NCI-H2171 treated with DMSO at 0.1 percent for 48 hours (cell line): ENCODE measurements around the gene ZNF837.
"Not testable (repeated sequence)": the region's sequence is repeated elsewhere in the genome, so short reads cannot be mapped to it uniquely, and the experiment has no call there.

ENCODE experiments used
- DNase-seq: peaks from one replicate; lab custom pipeline; 2025; lab: John Stamatoyannopoulos, UW

ZNF837 gene

DNA sequence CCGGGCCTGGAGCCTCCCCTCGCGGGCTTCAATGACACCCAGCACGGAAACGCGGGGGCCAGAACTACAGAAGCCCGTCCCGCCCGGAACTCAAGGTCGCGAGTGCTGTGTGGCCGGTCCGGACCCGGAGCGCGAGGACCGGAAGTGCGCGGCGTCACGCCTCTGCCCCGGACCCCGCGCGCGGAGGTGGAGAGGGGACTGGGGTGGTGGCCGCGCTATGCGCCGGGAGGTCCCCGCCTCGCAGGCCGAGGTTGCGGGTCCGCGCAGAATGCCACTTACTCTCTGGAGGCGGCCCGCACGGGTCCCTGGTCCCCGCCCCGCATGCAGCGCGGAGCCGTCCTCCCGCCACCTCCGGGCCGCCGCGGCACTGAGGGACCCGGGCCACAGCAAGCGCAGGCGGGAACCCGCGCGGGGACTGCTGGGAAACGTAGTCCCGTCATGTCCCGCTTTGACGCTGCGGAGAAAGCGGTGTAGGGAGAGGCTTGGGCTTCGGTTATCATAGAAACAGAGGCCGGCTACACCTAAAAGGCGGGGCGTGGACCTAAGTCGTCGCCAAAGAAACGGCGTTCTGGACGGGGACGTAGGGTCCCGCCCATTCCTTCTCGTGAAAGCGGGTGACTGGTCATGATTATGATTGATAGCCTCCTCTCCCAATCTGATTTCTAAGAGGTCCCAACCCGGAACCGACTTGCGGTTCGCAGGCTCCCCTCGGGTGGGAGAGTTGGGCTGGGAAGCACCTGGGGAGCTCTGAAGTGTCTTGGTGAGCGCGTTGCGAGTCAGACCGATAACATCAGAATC, at the start of gene ZNF837:
Gene ZNF837 (minus strand): TSS at position 369 of the 798 bp plus-strand sequence. CDS start 11,698 bp downstream, outside the sequence.
- peak; percentile 99 for DNase-seq

GRCh38 chr19:58429745-58430144, 48.9 kb upstream of the ZNF837 start:
- DNase-seq: no peak

DNA sequence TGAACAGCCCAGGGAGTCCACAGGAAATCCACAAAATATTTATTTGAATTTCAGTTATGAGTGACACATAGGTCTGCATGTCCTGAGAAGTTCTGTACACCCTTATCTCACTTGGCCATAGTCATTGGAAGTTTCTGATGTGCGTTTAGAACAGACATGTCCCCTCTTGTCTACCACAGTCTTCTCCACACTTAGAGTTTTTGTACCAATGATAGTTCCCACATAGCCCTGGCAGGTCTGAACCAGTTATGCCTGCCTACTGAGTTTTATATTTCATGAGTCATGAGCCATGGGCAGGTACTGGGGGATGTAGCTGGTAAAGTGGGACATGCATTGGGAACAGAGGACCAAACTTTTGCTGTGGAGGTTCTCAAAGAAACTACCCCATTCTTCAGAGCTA, 47.8 kb upstream of the ZNF837 start:
- DNase-seq: no peak

DNA sequence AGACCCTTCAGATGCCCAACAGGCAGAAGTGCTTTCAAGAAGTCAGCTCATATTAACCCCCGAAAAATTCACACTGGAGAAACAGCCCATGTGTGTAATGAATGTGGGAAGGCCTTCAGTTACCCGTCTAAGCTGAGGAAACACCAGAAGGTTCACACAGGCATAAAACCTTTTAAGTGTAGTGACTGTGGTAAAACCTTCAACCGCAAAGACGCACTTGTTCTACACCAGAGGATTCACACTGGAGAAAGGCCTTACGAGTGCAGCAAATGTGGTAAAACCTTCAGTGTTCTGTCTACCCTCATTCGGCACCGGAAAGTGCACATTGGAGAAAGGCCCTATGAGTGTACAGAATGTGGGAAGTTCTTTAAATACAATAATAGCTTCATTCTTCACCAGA, 36.2 kb upstream of the ZNF837 start:
- DNase-seq: no peak

DNA sequence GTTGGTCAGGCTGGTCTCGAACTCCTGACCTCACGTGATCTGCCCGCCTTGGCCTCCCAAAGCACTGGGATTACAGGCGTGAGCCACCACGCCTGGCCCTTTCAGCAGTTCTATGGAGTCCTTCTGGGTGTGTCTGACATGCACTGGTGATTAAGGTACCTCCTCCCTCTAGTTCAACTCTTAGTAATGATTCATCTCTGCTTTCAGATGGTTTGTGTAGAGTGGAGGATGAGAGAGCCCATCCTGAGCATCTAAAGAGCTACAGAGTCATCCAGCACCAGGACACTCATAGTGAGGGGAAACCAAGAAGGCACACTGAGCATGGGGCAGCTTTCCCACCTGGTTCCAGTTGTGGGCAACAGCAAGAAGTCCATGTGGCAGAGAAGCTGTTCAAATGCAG, 35.8 kb upstream of the ZNF837 start:
- DNase-seq: no peak

- peak; percentile 56 for DNase-seq
Observed at GRCh38 chr19:58409010-58409790, 28.4 kb upstream of the ZNF837 start.

- DNase-seq: peak; percentile 97
Observed at GRCh38 chr19:58408152-58409009, 27.6 kb upstream of the ZNF837 start, which contains the start of gene ZNF584. ZNF584 (plus strand) TSS chr19:58408649; CDS start chr19:58409148, 499 bp downstream.

- DNase-seq: no peak
Observed at GRCh38 chr19:58407658-58408151, 26.9 kb upstream of the ZNF837 start.

DNA sequence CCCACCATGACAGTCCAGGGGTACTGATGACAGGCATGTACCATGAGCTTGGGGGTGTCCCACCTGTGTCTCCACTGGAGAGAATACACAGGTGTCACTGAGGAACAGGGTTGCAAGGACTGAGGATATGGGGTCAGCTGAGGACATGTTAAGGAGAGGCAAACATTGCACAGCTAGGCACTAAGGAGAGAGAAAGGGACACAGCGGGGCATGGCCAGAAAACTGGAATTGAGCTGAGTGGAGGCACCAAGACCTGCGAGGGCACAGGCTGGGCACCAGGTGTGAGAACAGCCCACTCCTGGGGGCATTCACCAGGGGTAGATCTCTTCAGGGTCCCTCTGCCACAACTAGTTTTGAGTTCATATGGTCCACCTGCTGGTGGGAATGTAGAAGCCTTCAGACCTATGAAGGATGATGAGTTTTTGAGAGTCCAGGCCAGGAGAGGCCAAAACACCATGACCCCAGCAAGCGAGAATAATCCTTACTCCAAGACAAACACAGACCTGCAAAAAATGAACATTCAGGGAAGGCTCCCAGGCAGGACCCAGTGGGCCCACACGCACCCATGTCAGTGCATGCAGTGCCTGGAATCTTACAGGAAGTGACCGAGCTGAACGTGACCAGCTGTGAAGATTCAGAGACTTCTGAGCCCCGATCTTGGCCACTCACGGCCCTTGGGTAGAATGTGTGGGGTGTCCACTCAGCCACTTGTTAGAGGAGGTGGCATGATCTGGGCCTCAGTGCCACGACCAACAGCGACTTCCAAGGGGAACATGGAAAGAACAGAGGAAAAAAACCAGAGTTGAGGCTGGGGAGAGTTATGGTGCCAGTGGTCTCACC, 26.2 kb upstream of the ZNF837 start:
- no peak for DNase-seq

GRCh38 chr19:58403920-58404478, 23.2 kb upstream of the ZNF837 start:
- not testable (repeated sequence) for DNase-seq

DNA sequence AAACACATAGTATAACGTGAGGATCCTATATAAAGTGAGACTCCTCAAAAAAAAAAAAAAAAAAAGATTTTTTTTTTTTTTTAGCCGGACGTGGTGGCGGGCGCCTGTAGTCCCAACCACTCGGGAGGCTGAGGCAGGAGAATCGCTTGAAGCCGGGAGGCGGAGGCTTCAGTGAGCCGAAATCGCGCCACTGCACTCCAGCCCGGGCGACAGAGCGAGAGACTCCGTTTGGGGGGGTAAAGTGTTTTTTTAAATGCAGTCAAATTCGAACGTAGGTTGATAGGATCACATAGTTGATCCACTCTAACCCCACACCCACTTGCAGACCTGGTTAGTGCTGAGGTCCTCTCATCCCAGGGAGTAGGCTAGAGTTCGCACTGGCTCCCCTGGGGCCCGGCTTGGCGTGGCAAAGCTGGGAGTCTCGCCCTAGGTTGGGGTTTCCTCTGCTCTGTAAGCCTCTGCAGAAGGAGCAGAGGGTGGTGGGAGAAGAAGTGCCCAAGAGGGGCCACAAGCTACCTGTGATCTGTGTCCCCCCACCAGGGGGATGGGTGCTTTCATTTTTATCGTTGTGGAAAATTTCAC, 21.1 kb upstream of the ZNF837 start:
- DNase-seq: peak; percentile 49

DNA sequence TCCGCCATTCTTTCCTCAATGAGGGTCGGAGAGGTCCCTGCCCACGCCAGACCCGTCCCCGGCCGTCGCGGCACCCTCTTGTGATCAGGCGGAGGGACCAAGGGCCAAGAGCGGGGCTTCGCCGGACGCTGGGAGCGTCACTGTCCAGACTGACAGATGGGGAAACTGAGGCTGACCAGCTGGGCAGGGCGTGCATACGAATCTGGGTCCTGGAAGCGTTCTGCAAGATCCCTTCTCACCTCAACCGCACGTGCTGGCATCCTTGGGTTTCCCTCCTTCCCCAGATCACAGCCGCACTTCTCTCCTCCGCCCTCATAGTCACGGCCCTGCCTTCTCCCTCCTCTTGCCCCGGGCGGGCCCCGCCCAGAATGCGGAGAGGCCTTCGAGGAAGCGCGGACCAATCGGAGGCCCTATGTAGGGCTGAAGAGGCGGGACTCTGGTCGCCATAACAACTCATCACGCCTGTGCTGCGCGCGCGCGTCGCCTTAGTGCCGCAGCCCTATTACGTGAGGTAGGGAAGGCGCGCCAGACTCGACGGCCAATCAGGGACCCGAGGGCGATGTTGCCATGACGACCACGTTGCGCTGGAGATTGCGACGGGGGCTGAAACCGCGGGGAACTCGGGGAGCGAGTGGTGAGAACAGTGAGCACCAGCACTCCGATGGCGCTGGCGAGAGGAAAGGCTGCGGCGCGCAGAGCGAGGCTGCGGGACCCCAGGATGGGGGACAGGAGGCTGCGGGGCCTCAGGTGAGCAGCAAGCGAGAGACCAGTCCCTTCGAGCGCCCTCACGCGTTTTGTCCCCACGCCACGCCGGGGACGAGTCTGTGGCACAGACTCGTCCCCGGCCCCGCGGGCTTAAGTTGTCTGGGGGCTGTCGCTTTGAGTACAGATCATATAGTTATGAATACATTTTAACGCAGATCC, 20.3 kb upstream of the ZNF837 start:
- peak; percentile 98 for DNase-seq

- no peak for DNase-seq
Observed at GRCh38 chr19:58400316-58400915, 19.6 kb upstream of the ZNF837 start.

- DNase-seq: no peak
Observed at GRCh38 chr19:58399903-58400302, 19.1 kb upstream of the ZNF837 start.

DNA sequence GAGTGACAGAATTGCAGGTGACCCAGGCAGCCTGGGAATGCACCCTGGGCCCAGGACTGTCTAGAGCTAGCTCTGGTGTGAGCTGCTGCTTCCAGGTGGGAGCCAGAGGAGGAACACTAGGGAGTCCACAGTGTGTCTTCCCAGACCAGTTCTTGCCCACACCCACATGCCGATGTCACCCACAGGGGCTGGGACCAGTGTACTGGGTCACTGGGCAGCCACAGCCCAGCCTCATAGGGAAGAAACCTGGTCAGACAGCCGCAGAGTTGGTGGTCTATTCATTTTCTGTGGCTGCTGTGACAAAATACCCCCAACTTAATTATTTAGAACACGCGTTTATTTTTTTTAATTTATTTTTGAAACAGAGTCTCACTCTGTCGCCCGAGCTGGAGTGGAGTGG, 17.7 kb upstream of the ZNF837 start:
- no peak for DNase-seq

DNA sequence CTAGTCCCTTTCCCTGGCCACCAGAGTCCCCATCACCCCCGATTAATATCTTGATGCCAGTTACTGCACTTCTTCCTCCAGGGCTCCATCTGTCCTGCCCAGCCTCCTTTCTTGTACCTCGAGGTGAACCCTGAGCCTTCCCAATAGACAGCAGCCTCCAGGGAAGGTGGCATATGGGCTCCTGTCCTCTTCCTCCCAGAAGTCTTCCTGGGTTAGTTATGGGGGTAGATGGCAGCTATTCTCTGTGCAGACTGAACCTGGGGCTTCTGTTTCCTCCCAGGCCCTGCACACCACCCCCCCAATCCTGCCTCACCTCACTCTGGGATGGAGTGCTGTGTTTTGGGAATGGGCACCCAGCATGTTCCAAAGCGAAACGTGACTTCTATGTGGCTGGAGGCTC, 17.3 kb upstream of the ZNF837 start:
- no peak for DNase-seq

DNA sequence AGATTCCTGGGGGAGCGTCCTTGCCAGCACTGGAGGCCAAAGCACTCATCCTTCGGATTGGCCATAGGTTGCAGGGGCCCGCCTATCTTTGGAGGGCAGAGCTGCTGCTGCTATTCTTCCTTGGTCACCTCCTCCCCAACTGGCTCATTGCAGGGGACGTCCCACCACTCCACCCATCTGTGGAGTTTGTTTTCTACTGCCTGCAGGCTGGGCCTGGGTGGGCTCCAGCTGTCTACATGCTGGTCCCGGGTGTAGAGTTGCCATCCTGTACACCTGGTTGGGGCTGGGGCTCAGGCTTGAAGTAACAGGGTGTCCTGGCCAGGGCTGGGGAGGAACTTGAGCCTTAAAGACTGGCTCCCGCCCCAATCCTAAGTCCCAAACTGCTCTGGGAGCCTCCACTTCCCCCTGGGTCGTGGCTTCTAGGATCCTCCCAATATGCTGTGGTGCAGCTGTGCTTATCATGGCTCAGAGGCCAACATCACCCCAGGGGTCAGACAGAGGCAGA, 16.8 kb upstream of the ZNF837 start:
- no peak for DNase-seq

- DNase-seq: no peak
Observed at GRCh38 chr19:58396691-58397532, 16.1 kb upstream of the ZNF837 start.
